Transverse colon (tissue), 3 donors: ENCODE data around the gene DOCK1.

Experiments
- CTCF ChIP-seq, 5 experiments: fragments of 200-600 bp in 3 of 5; fragments of 450-650 bp in 2 of 5; sonication (generic) in 3 of 5; IDR thresholded peaks; 1 replicate in 2 of 5; 2 replicates in 3 of 5; pipeline ENCODE4 v1.5.1; 2016 to 2017; ENCODE audit warnings: antibody characterized with exemption in 5 of 5, inconsistent platforms in 3 of 5, mild to moderate bottlenecking in 2 of 5, moderate library complexity in 1 of 5
- EP300 ChIP-seq: sonication (generic); formaldehyde crosslinking; IDR thresholded peaks from one replicate; pipeline ENCODE4 v1.6.1; 2017; ENCODE audit warnings: antibody characterized with exemption, low read depth

GRCh38 chr10:127293640-127294039, 388.4 kb downstream of the DOCK1 start:
- TF ChIP-seq EP300 (no peak), CTCF (IDR thresholded peaks at IDR 0.05) (no peak)
